SU-DHL-6 (cell line): ENCODE measurements around the gene FOS.

Source experiments
- H2AFZ ChIP-seq: fragments of 200-600 bp; sonication (generic); 2 replicates; pipeline ENCODE4 v1.6.1; 2014; ENCODE audit warnings: low read depth, mild to moderate bottlenecking, moderate library complexity, mixed read lengths, antibody characterized with exemption, low read length; ENCODE audit not compliant: severe bottlenecking
- H3F3A ChIP-seq: fragments of 200-600 bp; shearing (Covaris generic); 2 replicates; pipeline ENCODE4 v1.6.0; 2016; ENCODE audit warnings: antibody characterized with exemption, mild to moderate bottlenecking; ENCODE audit not compliant: insufficient read depth
- H3K27ac ChIP-seq: fragments of 200-600 bp; sonication (generic); 2 replicates; pipeline ENCODE4 v1.5.1; 2016; ENCODE audit warnings: low read depth, mild to moderate bottlenecking, low read length, moderate library complexity, mixed read lengths
- H3K27me3 ChIP-seq: fragments of 200-600 bp; sonication (generic), shearing (Covaris generic); 2 replicates; pipeline ENCODE4 v1.6.0; 2014; ENCODE audit warnings: mild to moderate bottlenecking, low read length
- H3K36me3 ChIP-seq: fragments of 200-600 bp; sonication (generic); 2 replicates; pipeline ENCODE4 v1.6.1; 2014; ENCODE audit warnings: mild to moderate bottlenecking, low read length, mixed read lengths
- H3K4me2 ChIP-seq: fragments of 300-600, 200-600 bp; shearing (Covaris generic), sonication (generic); 2 replicates; pipeline ENCODE4 v1.6.0; 2014; ENCODE audit warnings: low read length, low read depth, mild to moderate bottlenecking; ENCODE audit not compliant: poor library complexity, severe bottlenecking
- H3K4me3 ChIP-seq: fragments of 200-600 bp; sonication (generic); 2 replicates; pipeline ENCODE4 v1.5.1; 2014; ENCODE audit warnings: antibody characterized with exemption, low read length, mild to moderate bottlenecking, mixed read lengths; ENCODE audit not compliant: insufficient read depth, poor library complexity, severe bottlenecking
- H3K79me2 ChIP-seq: fragments of 200-600 bp; sonication (generic); 2 replicates; pipeline ENCODE4 v1.6.1; 2014; ENCODE audit warnings: mild to moderate bottlenecking, low read length, moderate library complexity; ENCODE audit not compliant: insufficient read depth
- H3K9ac ChIP-seq: fragments of 200-600 bp; sonication (generic); 2 replicates; pipeline ENCODE4 v1.7.0; 2014; ENCODE audit warnings: mild to moderate bottlenecking, low read length
- H3K9me2 ChIP-seq: fragments of 200-600 bp; sonication (generic); replicated peaks from 2 replicates; pipeline ENCODE4 v1.6.1; 2014; ENCODE audit warnings: low read length; ENCODE audit not compliant: insufficient read depth
- H3K9me3 ChIP-seq: fragments of 200-600 bp; sonication (generic); 2 replicates; pipeline ENCODE4 v1.6.1; 2014; ENCODE audit warnings: low read length, mixed read lengths; ENCODE audit not compliant: insufficient read depth
- H4K20me1 ChIP-seq: fragments of 200-600 bp; sonication (generic); 2 replicates; pipeline ENCODE4 v1.6.1; 2014; ENCODE audit warnings: low read depth, mild to moderate bottlenecking, antibody characterized with exemption, low read length, moderate library complexity, mixed read lengths
- EZH2phosphoT487 ChIP-seq: fragments of 200-600 bp; sonication (generic), shearing (Covaris generic); conservative IDR thresholded peaks from 2 replicates; pipeline ENCODE4 v1.6.1; 2018; ENCODE audit warnings: mild to moderate bottlenecking, antibody characterized with exemption, low read length, moderate library complexity, mixed read lengths
- TF ChIP-seq, protein P1 (sequence below): fragments of 200-600 bp; sonication (generic); IDR thresholded peaks from one replicate; pipeline ENCODE4 v1.5.1; 2017; ENCODE audit warnings: antibody characterized with exemption, mild to moderate bottlenecking, low read length, moderate library complexity; ENCODE audit not compliant: insufficient read depth, poor library complexity, severe bottlenecking

The FOS gene

DNA sequence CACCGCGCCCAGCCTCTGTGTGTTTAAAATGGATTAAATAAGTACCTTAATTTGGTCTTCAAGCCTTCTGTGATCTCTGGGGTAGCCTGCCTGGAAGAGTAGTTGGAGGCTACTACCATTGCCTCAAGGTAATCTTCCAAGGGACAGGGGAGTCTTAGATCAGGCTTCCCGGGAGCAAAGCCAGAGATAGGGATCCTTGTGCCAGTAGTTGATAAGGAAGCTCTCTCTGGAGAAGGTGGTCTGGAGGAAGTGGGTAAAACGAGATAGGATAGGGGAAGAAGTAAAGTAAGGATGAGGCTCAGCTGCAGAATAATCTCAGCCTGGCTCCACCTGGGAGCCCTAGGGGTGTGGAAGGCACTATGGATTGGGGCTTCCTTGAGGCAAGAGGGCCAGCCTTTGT lies 38.5 kb downstream of the FOS start:
- H3K9me2 ChIP-seq = no peaks in the 10 kb centered on the region
- H2AFZ ChIP-seq = no peak overlapping the region
- no peak overlapping the region for H3K27ac ChIP-seq
- H3K79me2 ChIP-seq = no peaks in the 10 kb centered on the region
- H3K36me3 ChIP-seq = no peaks in the 10 kb centered on the region
- no peak overlapping the region for H3K4me3 ChIP-seq
- H3K9me3 ChIP-seq = no peaks in the 10 kb centered on the region
- no peaks in the 10 kb centered on the region for H3F3A ChIP-seq
- no peak overlapping the region for H3K9ac ChIP-seq
- no peak overlapping the region for H3K4me2 ChIP-seq
- TF ChIP-seq, protein P1, sequence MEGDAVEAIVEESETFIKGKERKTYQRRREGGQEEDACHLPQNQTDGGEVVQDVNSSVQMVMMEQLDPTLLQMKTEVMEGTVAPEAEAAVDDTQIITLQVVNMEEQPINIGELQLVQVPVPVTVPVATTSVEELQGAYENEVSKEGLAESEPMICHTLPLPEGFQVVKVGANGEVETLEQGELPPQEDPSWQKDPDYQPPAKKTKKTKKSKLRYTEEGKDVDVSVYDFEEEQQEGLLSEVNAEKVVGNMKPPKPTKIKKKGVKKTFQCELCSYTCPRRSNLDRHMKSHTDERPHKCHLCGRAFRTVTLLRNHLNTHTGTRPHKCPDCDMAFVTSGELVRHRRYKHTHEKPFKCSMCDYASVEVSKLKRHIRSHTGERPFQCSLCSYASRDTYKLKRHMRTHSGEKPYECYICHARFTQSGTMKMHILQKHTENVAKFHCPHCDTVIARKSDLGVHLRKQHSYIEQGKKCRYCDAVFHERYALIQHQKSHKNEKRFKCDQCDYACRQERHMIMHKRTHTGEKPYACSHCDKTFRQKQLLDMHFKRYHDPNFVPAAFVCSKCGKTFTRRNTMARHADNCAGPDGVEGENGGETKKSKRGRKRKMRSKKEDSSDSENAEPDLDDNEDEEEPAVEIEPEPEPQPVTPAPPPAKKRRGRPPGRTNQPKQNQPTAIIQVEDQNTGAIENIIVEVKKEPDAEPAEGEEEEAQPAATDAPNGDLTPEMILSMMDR = no peak
- no peak for TF ChIP-seq EZH2phosphoT487
- no peaks in the 10 kb centered on the region for H4K20me1 ChIP-seq
- H3K27me3 ChIP-seq = no peaks in the 10 kb centered on the region

DNA sequence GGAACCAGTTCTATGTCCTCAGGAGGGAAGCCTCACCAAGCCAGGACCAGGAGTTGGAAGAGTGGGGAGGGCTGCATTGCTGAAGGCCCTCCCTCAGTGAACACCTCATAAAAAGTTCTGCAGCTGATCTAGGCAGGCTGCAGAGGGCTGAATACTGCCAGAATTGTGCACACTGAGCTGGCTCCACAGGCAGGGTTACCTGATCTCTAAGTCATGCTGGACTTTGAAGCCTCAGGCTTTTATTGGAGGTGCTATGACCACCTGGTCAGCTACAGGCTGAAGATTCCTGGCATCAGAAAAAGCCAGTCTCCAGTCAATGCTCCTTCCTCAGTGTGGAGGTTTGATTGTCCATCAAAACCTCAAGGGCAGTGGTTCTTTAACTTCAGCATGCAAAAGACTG lies 39.7 kb downstream of the FOS start:
- Histone ChIP-seq H3K27me3 (no peaks in the 10 kb centered on the region), H3K27ac (no peak overlapping the region), H3F3A (no peaks in the 10 kb centered on the region), H2AFZ (no peak overlapping the region), H3K36me3 (no peaks in the 10 kb centered on the region), H3K4me2 (no peak overlapping the region), H3K9me2 (no peaks in the 10 kb centered on the region), H3K9ac (no peak overlapping the region), H4K20me1 (no peaks in the 10 kb centered on the region), H3K9me3 (no peaks in the 10 kb centered on the region), H3K79me2 (no peaks in the 10 kb centered on the region), H3K4me3 (no peak overlapping the region)
- TF ChIP-seq, protein P1 = no peak
- TF ChIP-seq EZH2phosphoT487 = no peak

DNA sequence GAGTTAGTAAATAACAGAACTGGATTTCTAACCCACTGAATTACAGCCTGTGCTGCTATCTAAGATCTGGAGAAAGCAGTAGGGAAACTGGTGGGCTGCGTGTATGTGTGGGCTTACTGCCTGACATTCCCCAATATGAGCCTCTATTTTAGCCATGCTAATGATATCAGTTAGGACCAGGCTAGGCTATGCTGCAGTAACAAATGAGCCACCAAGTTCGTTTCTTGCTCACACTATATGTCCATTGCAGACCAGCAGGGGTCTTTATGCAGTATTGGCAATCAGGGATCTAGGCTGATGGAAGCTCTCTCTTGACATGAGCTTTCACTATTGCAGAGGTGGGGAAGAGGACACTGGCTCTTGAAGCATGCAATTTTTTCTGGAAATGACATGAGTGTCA lies 40.4 kb downstream of the FOS start:
- no peak overlapping the region for H3K27ac ChIP-seq
- no peaks in the 10 kb centered on the region for H4K20me1 ChIP-seq
- H3K9me3 ChIP-seq = no peaks in the 10 kb centered on the region
- H2AFZ ChIP-seq = no peak overlapping the region
- H3K27me3 ChIP-seq = no peaks in the 10 kb centered on the region
- H3K79me2 ChIP-seq = no peaks in the 10 kb centered on the region
- H3K4me3 ChIP-seq = no peak overlapping the region
- no peak overlapping the region for H3K4me2 ChIP-seq
- no peaks in the 10 kb centered on the region for H3F3A ChIP-seq
- H3K36me3 ChIP-seq = no peaks in the 10 kb centered on the region
- TF ChIP-seq, protein P1 = no peak
- TF ChIP-seq EZH2phosphoT487 = no peak
- no peak overlapping the region for H3K9ac ChIP-seq
- no peaks in the 10 kb centered on the region for H3K9me2 ChIP-seq

DNA sequence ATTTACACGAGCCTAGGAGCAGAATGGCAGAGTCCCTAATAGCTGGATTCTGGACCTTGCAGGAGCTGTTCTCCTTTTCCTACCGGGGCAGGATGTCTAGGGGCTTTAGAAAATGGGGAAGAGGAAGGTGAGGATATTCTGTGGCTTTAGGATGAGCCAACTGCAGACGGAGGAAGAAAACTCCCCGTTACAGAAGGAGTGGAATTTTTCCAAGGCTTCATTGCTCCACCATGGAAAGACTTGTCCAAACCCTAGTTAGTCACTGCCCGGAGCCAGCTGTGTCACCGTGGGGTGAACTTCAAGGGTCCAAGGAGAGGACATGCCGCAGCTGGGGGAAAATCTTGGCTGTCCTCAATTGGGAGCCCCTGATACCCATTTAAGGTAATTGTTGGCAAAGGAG lies 41.6 kb downstream of the FOS start:
- H3K36me3 ChIP-seq = no peaks in the 10 kb centered on the region
- no peak overlapping the region for H3K4me2 ChIP-seq
- no peak overlapping the region for H3K27ac ChIP-seq
- TF ChIP-seq, protein P1 = no peak
- no peak for TF ChIP-seq EZH2phosphoT487
- H4K20me1 ChIP-seq = no peaks in the 10 kb centered on the region
- H3K79me2 ChIP-seq = no peaks in the 10 kb centered on the region
- no peak overlapping the region for H2AFZ ChIP-seq
- H3K9ac ChIP-seq = no peak overlapping the region
- H3K27me3 ChIP-seq = no peaks in the 10 kb centered on the region
- no peaks in the 10 kb centered on the region for H3F3A ChIP-seq
- H3K4me3 ChIP-seq = no peak overlapping the region
- no peaks in the 10 kb centered on the region for H3K9me2 ChIP-seq
- no peaks in the 10 kb centered on the region for H3K9me3 ChIP-seq
